GM21528 (cell line): Measurements from ENCODE around the gene CSAD.

Source experiments
- ATAC-seq: cut with Tn5 transposase; IDR thresholded peaks from one replicate; pipeline ENCODE4 v1.9.1; 2021; ENCODE audit warnings: mild to moderate bottlenecking, moderate library complexity; ENCODE audit not compliant: unreplicated experiment, low FRiP score

CSAD gene

DNA sequence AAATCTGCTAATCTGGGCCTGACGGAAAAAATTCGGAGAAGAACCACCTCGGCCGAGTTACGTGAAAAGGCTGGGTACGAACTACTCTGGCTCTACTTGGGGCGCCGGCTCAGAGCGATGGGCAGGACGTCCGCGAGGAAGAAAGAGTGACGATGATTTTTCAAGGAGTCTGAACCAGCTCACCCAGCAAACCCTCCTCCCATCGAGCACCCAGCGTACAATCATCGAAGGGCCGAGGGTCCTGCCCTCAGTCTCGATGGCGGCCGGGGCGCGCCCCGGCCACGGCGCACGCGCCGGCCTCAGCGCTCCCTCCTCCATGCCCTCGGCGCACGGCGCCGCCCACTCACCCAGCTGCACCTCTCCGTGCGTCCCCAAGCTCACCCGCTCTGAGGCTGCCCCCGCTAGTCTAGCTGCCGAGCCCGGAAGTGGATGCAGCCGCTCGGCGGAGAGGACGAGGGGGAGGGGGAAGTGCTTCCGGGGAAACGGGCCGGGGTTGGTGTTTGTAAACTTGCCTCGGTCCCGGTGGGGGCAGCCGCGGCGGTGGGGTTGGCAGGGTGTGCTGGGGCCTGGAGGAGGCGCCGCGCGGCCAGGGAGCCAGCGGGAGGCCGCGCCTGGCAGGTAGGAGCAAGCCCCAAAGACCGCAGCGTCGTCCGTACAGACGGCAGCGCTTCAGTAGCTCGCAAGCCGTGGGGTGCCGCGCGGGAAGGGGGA is at the start of gene CSAD, which contains the start of gene ZNF740:
CSAD (minus strand) TSS at position 706 of the 711 bp plus-strand sequence. CDS start 7,455 bp downstream, outside the sequence.
ZNF740 (plus strand) TSS at position 503 of the 711 bp plus-strand sequence. CDS start 1,262 bp downstream, outside the sequence.
- ATAC-seq, result peak; percentile 94

GRCh38 chr12:53230108-53230845 is 49.6 kb upstream of the CSAD start:
- ATAC-seq, result no peak

DNA sequence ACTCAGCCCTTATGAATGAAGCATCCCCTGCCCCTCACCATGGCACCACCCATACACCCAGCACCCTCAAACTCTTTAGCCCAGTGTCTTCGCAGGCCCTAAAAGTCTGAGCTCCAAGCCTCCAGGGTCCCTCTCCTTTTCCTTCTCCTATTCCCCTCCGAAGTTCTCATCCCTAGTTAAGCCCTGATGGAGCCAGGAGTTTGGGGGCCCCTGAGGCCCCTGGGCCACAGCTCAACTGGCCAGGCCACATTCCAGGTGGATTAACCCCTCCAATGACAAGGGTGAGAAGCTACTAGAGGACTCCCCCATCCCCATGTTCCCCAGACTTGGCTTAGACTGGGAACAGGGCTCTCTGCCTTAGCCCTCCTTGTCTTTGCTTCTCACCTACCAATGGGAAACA is 48.7 kb upstream of the CSAD start:
- no peak for ATAC-seq

GRCh38 chr12:53227836-53228235 is 47.1 kb upstream of the CSAD start:
- no peak for ATAC-seq

DNA sequence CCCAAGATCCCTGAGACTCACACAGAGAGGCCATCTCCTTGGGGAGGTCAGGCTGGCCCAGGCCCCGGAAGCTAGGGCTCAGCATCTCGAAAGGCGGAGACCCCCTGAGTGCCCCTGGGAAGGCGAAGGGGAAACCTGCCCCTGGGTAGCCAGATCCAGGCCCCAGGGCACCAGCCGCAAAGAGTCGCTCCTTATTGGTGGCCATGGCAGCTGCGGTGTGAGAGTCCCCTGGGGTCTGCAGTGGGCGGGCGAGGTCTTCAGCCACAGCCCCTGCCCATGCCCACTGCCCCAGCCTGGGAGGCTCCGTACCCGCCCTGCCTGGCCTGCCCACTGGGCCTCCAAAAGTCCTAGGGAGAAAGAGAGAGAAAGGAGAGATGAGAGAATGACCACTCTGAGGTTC is 46.6 kb upstream of the CSAD start:
- ATAC-seq, result no peak

DNA sequence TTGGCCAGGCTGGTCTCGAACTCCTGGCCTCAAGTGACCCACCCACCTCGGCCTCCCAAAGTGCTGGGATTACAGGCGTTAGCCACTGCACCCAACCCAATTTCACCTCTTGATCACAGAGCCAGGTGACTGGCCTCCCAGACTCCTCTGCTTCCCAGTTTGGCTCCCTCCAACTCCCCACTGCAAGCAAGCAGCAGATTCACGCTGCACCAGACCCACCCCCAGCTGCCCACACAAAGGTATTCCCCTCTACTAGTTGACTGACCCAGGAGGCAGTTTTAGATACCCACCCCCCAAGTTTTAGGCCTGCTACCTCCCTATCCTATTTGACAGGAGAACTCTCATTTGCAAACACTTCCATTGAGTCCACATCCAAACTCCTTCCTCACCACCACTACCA is 46.1 kb upstream of the CSAD start:
- no peak for ATAC-seq

DNA sequence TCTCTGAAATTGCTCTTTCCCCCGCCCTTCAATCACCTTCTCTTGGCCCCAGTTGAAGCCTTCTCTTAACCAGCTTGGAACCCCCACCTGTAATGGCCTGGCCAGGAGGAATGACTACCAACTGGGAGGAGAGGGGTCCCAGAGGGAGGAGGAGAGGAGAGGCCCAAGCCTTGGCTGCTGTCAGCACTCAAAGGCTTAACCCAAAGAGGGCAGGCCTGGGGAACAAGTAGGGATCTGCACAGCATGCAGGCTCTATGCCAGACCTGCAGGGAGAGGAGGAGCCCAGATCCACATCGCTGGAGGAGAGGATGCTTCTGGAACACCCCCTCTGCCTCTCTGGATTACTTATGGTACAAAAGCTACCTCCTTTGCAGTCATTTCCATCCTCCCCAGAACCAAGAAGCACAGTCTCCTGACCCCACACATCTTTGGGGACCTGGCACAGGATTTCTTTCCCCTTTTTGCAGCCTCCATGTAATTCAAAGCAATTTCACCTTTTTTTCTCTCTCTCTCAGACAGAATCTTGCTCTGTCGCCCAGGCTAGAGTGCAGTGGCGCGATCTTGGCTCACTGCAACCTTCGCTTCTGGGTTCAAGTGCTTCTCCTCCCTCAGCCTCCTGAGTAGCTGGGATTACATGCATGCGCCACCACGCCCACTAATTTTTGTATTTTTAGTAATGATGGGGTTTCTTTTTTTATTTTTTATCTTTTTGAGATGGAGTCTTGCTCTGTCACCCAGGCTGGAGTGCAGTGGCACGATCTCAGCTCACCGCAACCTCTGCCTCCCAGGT is 45.1 kb upstream of the CSAD start:
- no peak for ATAC-seq

DNA sequence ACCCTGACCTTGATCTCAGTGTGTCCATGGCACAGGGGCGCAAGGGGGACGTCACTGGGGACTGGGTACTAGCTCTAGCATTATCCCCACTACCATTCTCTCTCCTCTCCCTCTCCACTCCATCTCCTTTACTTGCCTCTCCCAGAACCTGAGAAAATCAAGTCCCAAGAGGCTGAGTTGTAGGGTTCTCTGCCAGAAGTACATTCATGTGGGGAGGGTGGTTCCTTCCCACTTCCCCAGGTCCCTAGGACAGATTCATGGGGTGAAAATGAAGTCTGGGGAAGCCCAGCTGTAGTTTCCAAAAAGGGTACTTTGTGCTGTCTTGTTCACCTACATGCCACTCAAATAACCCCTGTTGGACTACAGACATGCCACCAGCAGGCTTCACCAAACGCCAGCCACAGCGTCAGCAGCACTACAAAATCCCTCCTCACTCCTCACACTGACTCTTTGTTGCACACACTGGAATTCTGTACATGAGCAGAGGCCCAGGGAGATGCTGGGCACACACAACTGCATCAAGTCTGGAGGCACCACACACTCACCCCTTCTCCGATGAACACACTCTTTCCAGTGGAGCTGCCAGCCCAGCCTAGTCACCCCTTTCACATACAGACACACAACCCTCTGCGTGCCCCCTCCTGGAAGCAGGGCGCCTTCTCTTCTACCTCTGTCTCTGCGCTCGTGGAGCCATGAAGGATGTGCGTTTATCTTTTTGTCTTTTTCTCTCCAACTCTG is 44.3 kb upstream of the CSAD start:
- no peak for ATAC-seq

- no peak for ATAC-seq
Measured at GRCh38 chr12:53224061-53224896, 43.6 kb upstream of the CSAD start.

GRCh38 chr12:53223389-53224060 is 42.8 kb upstream of the CSAD start:
- ATAC-seq, result no peak

- no peak for ATAC-seq
Measured at GRCh38 chr12:53222806-53223261, 42.1 kb upstream of the CSAD start.

GRCh38 chr12:53222170-53222721 is 41.5 kb upstream of the CSAD start:
- no peak for ATAC-seq

DNA sequence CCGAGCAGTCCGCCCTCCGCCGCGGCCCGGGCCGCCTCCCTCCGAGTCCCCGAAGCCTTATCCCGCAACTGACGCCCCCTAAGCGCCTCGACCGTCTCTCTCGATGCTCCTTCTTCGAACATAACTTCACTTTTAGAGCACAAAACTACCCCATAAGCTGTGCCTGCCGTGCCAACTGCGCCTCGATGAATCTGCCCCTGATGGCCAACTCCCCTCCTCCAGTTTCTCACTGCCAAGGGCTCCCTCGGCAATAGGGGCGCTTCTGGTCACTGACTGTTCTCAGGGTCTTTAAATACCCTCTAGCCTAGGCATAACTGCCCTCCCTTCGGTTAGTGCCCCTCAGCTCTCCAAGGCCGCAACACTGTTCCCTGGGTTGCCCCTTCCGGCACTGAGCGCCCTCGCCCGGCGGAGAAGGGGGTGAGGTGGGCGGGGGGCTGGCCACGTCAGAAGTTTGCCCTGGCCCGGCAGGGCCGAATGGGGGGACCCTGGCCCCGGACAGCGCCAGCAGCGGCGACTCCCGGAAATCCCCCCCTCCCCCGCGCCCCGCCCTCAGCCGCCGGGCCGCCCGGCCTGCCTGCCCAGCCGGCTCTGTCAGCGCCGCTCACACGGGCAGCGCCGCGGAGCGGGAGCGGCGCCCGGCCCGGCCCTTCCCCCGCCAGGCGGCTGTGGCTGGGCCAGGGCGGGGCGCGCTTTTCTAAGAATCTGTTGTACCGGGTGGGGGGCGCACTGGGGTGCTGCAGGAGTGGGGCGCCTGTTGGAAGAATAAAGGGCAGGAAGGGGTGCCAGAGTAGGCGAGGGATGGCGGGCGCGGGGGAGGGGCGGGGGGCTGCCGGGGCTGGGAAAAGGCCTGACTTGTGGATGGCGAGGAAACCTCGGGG is 40.7 kb upstream of the CSAD start:
- peak; percentile 27 for ATAC-seq

DNA sequence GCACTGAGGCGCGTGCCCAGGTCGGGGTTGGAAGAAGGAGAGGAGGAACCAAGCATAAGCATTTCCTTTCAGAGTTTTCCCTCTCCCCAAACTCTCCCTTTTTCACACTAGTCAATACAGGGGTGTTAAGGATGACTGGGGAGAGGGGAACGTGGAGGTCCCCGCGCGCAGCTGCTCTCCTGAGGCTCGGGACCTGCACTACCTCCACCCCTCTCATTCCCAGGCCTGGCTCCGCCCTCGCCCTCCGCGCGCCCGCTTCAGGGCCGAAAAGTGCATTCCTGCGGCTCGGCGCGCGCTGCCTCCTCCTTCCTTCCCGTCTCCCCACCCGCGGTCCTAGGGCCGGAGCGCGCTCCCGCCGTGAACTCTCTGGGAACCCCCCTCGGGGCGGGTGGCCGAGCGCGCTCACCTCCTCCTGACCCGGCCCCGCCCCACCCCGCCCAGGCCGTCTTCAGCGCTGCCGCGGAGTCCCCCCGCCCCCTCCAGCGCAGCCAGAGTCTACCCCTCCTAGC is 40.0 kb upstream of the CSAD start:
- ATAC-seq, result peak; percentile 51

DNA sequence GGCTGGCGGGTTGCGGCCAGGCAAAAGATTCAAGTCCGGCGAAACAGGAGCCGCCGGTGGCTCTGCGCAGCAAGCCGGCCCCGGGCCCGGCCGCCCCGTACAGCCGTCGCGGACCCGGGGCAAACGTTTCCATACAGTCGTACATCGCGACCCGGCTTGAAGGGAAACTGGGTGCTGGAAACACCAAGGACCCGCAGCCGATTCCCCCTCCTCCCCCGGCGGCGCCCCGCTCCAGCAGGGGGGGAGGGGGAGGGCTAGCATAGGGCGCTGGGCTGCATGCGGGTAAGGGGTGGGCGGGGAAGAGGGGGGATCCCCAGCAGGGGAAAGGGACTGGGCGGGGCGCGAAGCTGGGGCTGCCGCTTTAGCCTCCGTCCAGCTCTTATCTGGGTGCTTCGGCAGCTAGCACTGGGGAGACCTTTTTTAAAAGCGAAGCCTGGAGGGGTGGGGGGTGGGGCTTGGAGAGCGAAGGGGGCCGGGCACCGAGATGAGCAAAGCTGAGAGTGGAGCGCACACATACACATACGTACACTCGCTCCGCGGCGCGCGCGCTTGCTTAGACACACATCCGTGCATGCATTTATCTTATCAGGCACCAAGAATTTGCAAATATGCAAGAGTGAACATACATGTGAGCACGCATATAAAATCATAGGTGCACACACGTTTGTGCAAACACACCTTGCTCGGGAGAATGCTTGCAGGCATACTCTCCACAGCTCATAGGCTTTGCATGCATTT is 39.4 kb upstream of the CSAD start:
- ATAC-seq, result peak; percentile 37

- ATAC-seq, result no peak
Measured at GRCh38 chr12:53219292-53219955, 38.7 kb upstream of the CSAD start.
